ENCODE measurements around the gene SLC38A3. TPM values are rescaled to one million over a fixed set of nuclear protein-coding genes. Genes with fewer than 3 reads are reported as not detected.

Gene SLC38A3
- total and polyA plus RNA-seq, 2 of the 8 experiments (the other 6 are each of a cell fraction or from before 2014, with no cell fraction given) = 1.2 to 3.7 TPM

DNA sequence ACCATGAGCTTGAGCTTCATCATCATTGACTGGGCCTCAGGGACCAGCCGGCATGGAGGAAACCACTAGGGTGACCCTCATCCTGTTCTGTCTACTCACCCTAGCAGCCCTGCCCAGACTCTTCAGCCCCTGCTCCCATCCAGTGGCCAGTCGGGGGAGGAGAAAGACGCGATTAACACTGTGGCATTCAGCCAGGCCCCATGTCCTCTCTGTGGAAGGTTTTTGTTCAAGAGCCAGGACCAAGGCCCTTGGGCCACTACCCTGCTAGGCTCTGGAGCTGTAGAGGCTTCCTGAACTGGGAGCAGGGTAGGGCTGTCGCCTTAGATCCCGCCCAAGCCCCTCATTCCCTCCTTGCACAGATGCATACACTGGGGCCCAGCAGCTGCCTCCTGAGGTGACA is 15.0 kb downstream of the SLC38A3 start:
- Histone ChIP-seq H3K4me1 (replicated peaks in 1 of 4; ENCODE audit: control insufficient read depth in 3 of 4, insufficient read depth in 4 of 4, low read length in 3 of 4) (peaks cover 0 to 3% (median 1%) of the 10 kb centered on the region in 4 experiments; a peak in 5 of 7 replicates), H3K23ac (ENCODE audit: insufficient read length) (no peak overlapping the region), H3K36me3 (ENCODE audit: control insufficient read depth in 2 of 4, insufficient read depth in 4 of 4, low read length in 3 of 4) (no peaks in the 10 kb centered on the region), H2AFZ (ENCODE audit: low read length) (no peak overlapping the region), H3K18ac (ENCODE audit: extremely low read depth, low read length) (no peak overlapping the region), H3K56ac (replicated peaks; ENCODE audit: insufficient read length, low read depth, low read length) (no peak overlapping the region), H3K4ac (replicated peaks; ENCODE audit: insufficient read length, low read depth, low read length) (no peak overlapping the region), H4K20me1 (replicated peaks in 1 of 2; ENCODE audit: control insufficient read depth in 1 of 2, insufficient read depth in 2 of 2, low read length in 2 of 2) (no peaks in the 10 kb centered on the region), H3K4me3 (ENCODE audit: extremely low read depth in 1 of 4, insufficient read depth in 2 of 4, low read depth in 3 of 4, low read length in 4 of 4) (no peak overlapping the region), H2BK5ac (ENCODE audit: low read depth, low read length) (peak overlapping the region; percentile 35; the same call in 1 of the 2 replicates), H3K27ac (ENCODE audit: low read depth, low read length) (no peak overlapping the region), H4K8ac (ENCODE audit: extremely low read depth, insufficient read depth, low read length) (no peak overlapping the region), H2BK20ac (ENCODE audit: low read length) (no peak overlapping the region), H3K27me3 (replicated peaks in 1 of 4; ENCODE audit: control insufficient read depth in 3 of 4, extremely low read depth in 1 of 4, insufficient read depth in 3 of 4, low read length in 3 of 4) (peaks cover 0 to 2% (median 0%) of the 10 kb centered on the region in 4 experiments; a peak in 1 of 7 replicates), H3K9me3 (ENCODE audit: insufficient read depth in 2 of 2, low read depth in 1 of 2, low read length in 1 of 2) (no peaks in the 10 kb centered on the region), H3K4me2 (ENCODE audit: insufficient read depth in 1 of 2, low read depth in 2 of 2, low read length in 2 of 2) (no peak overlapping the region), H2BK15ac (ENCODE audit: low read length) (no peak overlapping the region), H2BK12ac (ENCODE audit: low read depth, low read length) (no peak overlapping the region), H3K79me1 (ENCODE audit: low read depth, low read length) (no peaks in the 10 kb centered on the region), H3K9ac (replicated peaks in 1 of 4; ENCODE audit: extremely low read depth in 1 of 4, low read depth in 3 of 4, low read length in 3 of 4) (no peak overlapping the region), H2AK5ac (ENCODE audit: low read depth, low read length) (no peak overlapping the region), H3K14ac (ENCODE audit: insufficient read length) (no peak overlapping the region), H4K5ac (ENCODE audit: insufficient read length, low read depth, low read length) (no peak overlapping the region), H4K91ac (replicated peaks; ENCODE audit: insufficient read length, low read length) (no peak overlapping the region), H2BK120ac (replicated peaks; ENCODE audit: low read depth, low read length) (no peak overlapping the region), H3K79me2 (ENCODE audit: control insufficient read depth in 1 of 2, insufficient read depth in 2 of 2, low read length in 2 of 2) (no peaks in the 10 kb centered on the region), H3K23me2 (ENCODE audit: low read depth, low read length) (no peaks in the 10 kb centered on the region)
- 89% methylated on average over 6 of the region's 6 CpGs; no CpG with 5 or more reads in 1 of the 2 experiments for WGBS, 2 experiments (ENCODE audit: extremely low coverage in 1 of 2, insufficient coverage in 1 of 2, insufficient read length in 1 of 2, insufficient replicate concordance in 2 of 2, low coverage in 1 of 2, low lambda C conversion rate in 2 of 2, missing lambda C conversion rate in 1 of 2)
- FAIRE-seq = no peak
- POLR2A ChIA-PET (ENCODE audit: partially characterized antibody) = interaction anchor here (1.0 to 3.9 kb wide), 3 partner anchors 9 to 65 kb away, joined by 3 to 23 read pairs (median 10); no protein-coding TSS in a partner anchor
- no peak for DNase-seq (ENCODE audit: low read depth in 1 of 2, low spot score in 2 of 2)
- CTCF ChIA-PET (ENCODE audit: partially characterized antibody) = interaction anchor here (0.6 to 48.1 kb wide), 12 partner anchors 7 to 196 kb away, joined by 3 to 2149 read pairs (median 4); partner anchors contain the start of genes GNAI2, GNAT1, LSMEM2 and SEMA3B
- TF ChIP-seq, protein P1, sequence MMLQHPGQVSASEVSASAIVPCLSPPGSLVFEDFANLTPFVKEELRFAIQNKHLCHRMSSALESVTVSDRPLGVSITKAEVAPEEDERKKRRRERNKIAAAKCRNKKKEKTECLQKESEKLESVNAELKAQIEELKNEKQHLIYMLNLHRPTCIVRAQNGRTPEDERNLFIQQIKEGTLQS (IDR thresholded peaks at IDR 0.05; ENCODE audit: insufficient read depth, low read depth, low read length) = no peak
- TF ChIP-seq ASH2L (IDR thresholded peaks at IDR 0.05; ENCODE audit: low read length) (no peak), RAD21 (IDR thresholded peaks at IDR 0.05 in 1 of 2, conservative IDR thresholded peaks at IDR 0.05 in 1 of 2; ENCODE audit: low read depth in 2 of 2, low read length in 2 of 2) (no peak), SIX5 (IDR thresholded peaks at IDR 0.05; ENCODE audit: low read depth, low read length) (no peak), RXRA (IDR thresholded peaks at IDR 0.05; ENCODE audit: insufficient read depth, low read depth, low read length) (no peak), HDAC6 (IDR thresholded peaks at IDR 0.05; ENCODE audit: low read depth, low read length) (no peak), RNF2 (IDR thresholded peaks at IDR 0.05; ENCODE audit: borderline replicate concordance, low read depth, low read length, missing control alignments, poor library complexity, severe bottlenecking) (no peak), SAP30 (IDR thresholded peaks at IDR 0.05; ENCODE audit: insufficient read depth, insufficient replicate concordance, low read length) (no peak), CTBP2 (IDR thresholded peaks at IDR 0.05; ENCODE audit: borderline replicate concordance, insufficient read depth, insufficient read length, low read length) (no peak), SUZ12 (IDR thresholded peaks at IDR 0.05; ENCODE audit: low read length) (no peak), SIRT6 (IDR thresholded peaks at IDR 0.05; ENCODE audit: low read length) (no peak), NANOG (IDR thresholded peaks at IDR 0.05; ENCODE audit: insufficient read depth, low read depth, low read length, poor library complexity, severe bottlenecking) (no peak)

All from H1 (cell line).